K562 (cell line): ENCODE measurements around the gene AP1G1.

Experiments
- HDAC6 ChIP-seq: IDR thresholded peaks from 2 replicates; pipeline ENCODE4 v1.6.1; 2012; ENCODE audit warnings: low read depth, mild to moderate bottlenecking, control low read depth, inconsistent platforms, low read length, moderate library complexity
- RB1 ChIP-seq: fragments of 450-650 bp; IDR thresholded peaks from 2 replicates; pipeline ENCODE4 v1.6.1; 2017; ENCODE audit warnings: low read depth, mild to moderate bottlenecking

- TF ChIP-seq HDAC6 (no peak), RB1 (no peak)
These were observed 43.9 kb upstream of the AP1G1 start for GRCh38 chr16:71852561-71852960.
